ENCODE results near the gene HPSE2.

DNA sequence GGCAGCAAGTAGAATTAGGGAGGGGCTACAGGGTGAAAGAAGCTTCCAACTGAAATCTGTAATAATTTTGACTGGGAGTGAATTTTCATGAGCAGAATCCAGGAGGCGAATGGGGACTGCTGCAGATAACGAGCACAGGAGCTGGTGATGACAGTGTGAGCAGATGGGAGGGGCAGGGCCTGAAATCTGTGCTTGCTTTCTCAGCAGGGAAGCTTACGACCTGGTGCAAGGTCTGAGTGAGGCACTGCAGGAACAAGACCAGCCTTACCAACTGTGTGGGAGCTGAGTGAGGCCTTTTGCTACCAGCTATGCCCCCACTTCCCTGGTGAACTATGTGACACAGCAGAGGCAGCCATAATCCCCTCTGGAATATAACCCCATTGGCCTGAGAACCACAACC, 109.8 kb downstream of the HPSE2 start:
- TF ChIP-seq CTCF (IDR thresholded peaks at IDR 0.05; ENCODE audit: borderline replicate concordance, extremely low read depth, low read length, poor library complexity, severe bottlenecking): no peak
- TF ChIP-seq EZH2 (IDR thresholded peaks at IDR 0.05; ENCODE audit: borderline replicate concordance, low read depth, low read length, severe bottlenecking): no peak

Measured in DND-41 (cell line).